GM19193 (cell line): ENCODE data around the gene RTKN.

Source experiments
- POLR2A ChIP-seq: IDR thresholded peaks from 4 replicates; pipeline ENCODE4 v1.6.1; 2011; ENCODE audit not compliant: insufficient read depth, insufficient read length; ENCODE audit errors: extremely low read depth

RTKN gene

DNA sequence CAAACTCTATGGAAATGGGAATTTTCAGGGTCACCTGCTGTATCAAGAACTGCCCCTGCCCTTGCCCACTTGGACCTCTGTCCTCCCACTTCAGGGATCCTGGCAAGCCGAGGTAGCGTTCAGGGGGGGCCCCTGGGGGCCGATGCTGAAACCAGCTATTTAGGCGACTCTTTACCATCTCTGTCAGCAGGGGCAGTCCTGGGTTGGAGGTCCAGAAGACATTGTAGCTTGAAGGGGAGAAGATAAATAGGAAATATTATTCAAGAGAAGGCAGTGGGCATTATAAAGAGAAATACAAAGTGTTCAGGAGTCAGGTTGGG, 21.0 kb upstream of the RTKN start:
- TF ChIP-seq POLR2A = no peak

GRCh38 chr2:74462054-74462785, 20.5 kb upstream of the RTKN start:
- no peak for TF ChIP-seq POLR2A

DNA sequence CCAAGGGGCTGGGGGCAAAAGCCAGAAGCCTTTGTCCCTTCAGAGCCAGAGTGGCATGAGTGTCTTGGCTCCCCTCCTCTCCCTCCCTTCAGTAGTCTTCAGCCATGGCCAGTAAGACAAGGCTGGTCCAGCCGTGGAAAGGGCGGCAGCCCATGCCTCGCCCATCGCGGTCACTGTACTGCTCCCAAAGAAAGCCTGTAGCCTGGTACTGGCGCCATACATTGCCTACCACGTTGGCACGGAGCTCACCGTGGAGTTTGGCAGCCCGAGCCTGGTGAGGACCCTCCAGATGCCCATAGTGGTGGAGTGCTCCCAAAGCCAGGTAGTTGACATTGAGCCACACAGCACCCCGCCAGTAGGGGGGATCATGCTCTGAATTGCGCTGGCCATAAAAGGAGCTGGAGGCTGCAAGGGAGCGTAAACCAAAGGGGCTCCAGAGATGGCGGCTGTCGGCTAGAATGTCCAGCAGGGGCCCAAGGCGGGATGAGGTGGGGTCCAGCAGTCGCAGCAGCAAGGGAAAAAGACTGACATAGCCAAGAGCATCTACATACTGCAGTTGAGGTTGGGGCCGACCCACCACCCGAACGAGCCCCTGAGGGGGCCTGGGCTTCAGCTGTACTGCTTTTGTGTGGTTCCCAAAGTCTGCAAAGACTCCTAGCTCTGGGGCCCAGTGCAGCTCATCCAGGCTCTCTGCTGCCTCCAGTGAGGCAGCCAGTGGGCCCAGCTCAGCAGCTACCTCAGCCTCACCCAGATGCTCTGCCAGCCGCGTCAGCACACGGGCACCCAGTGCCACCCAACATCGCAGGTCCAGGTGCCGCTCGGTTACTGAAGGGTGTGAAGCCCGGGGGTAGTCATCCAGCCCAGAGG, 19.7 kb upstream of the RTKN start:
- TF ChIP-seq POLR2A = no peak

- TF ChIP-seq POLR2A = no peak
Observed at GRCh38 chr2:74458938-74459363, 17.2 kb upstream of the RTKN start.

GRCh38 chr2:74458132-74458937, 16.6 kb upstream of the RTKN start, which contains the start of gene WBP1:
TSS of gene WBP1 (plus strand) at chr2:74458438. CDS start at chr2:74458603, 165 bp downstream.
- TF ChIP-seq POLR2A = no peak

DNA sequence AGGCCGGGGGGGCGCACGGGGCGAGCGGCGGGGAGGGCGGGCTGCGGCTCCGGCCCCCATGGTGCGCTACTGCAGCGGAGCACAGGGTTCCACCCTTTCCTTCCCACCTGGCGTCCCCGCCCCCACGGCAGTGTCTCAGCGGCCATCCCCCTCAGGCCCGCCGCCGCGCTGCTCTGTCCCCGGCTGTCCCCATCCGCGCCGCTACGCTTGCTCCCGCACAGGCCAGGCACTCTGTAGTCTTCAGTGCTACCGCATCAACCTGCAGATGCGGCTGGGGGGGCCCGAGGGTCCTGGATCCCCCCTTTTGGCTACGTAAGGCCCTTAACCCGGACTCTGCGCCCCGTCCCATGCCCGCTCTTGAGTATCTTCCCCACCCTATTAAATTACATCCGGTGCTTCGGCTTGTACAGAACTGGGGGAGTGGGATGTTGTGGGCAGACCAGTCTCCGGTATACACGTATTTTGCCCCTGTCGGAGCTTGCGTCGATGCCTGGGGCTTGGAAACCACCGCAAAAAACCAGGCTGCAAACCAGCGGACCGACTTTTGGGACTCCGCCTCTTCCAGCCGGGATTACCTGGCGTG, 15.9 kb upstream of the RTKN start:
- peak; percentile 75 for TF ChIP-seq POLR2A

DNA sequence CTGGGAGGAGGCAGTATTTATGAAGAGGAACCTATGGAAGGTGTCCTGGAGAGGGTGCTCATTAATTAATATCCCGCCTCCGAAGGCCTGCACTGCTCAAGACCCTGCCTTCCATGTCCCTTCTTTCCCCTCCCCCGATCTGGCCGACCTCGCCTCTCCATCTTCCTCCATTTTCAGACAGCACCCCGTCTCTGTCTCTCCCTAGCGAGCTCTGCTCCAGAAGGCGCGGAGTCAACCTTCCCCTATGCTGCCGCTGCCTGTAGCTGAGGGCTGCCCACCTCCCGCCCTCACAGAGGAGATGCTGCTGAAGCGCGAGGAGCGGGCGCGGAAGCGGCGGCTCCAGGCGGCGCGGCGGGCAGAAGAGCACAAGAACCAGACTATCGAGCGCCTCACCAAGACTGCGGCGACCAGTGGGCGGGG, 15.4 kb upstream of the RTKN start:
- no peak for TF ChIP-seq POLR2A

DNA sequence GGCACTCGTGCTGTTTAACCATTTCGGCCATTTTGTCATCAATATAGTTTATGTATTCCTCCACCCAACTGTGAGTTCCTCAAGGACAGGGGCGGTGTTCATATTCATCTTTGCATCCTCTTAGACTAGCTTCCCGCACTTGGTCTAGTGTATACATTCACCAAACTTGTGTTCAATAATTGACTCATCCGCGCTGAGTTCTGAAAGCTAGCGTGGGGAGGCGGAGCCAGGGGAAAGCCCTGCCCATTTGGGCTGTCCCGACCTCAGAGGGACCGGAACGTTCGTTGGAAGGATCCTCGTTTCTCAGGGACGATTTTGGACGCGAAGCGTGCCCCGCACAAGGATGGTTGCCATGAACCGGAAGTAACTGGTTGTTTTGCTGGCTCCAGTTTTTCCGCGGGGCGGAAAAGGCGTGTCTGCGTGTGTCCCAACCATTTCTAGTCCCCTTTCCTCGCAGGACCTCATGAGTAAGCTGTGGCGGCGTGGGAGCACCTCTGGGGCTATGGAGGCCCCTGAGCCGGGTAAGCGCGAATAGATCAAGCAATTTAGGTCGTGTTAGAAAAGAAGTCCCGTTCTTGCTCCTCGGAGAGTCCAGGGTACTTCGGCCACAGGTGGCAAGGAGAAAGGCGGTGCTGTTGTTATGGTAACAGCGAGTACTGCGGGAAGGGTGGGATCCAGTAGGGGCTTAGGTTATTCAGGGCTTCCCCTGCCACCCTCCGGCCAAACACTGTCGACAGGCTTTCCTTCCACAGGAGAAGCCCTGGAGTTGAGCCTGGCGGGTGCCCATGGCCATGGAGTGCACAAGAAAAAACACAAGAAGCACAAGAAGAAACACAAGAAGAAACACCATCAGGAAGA, 13.1 kb upstream of the RTKN start, which contains the start of gene INO80B:
Gene INO80B, plus strand, starts transcription at position 434 of the 858 bp plus-strand sequence. Its CDS starts 30 bp downstream, at position 464.
- TF ChIP-seq POLR2A = peak; percentile 52

GRCh38 chr2:74450570-74451190, 8.9 kb upstream of the RTKN start:
- no peak for TF ChIP-seq POLR2A

- TF ChIP-seq POLR2A = no peak
Observed at GRCh38 chr2:74448771-74449170, 7.0 kb upstream of the RTKN start.

- no peak for TF ChIP-seq POLR2A
Observed at GRCh38 chr2:74447230-74447999, 5.7 kb upstream of the RTKN start.

- no peak for TF ChIP-seq POLR2A
Observed at GRCh38 chr2:74444498-74445318, 3.0 kb upstream of the RTKN start.
